Muscle of leg (tissue), 11 donors: Measurements from ENCODE around the gene TMEM235. TPM values are rescaled to one million over a fixed set of nuclear protein-coding genes. Genes with fewer than 3 reads are reported as not detected.
"Not testable (repeated sequence)": the region's sequence is repeated elsewhere in the genome, so short reads cannot be mapped to it uniquely, and the experiment has no call there.

Experiments used
- DNase-seq: peaks from one replicate; pipeline ENCODE4 v3.0.0; 2013
- H3K27ac ChIP-seq: one replicate; pipeline ENCODE4 v1.5.1; 2013; ENCODE audit warnings: mild to moderate bottlenecking, low read length, control low read depth
- H3K27me3 ChIP-seq: one replicate; pipeline ENCODE4 v1.6.1; 2013; ENCODE audit warnings: low read length; ENCODE audit not compliant: control insufficient read depth, insufficient read depth
- H3K36me3 ChIP-seq: one replicate; pipeline ENCODE4 v1.6.1; 2013; ENCODE audit warnings: low read length; ENCODE audit not compliant: control insufficient read depth, insufficient read depth
- H3K4me1 ChIP-seq: one replicate; pipeline ENCODE4 v1.6.1; 2013; ENCODE audit warnings: low read length; ENCODE audit not compliant: control insufficient read depth, insufficient read depth
- H3K4me3 ChIP-seq: one replicate; pipeline ENCODE4 v1.5.1; 2013; ENCODE audit warnings: low read length, control low read depth
- H3K9me3 ChIP-seq: replicated peaks from 2 replicates; pipeline ENCODE4 v1.6.1; 2013; ENCODE audit warnings: low read depth, low read length; ENCODE audit not compliant: control insufficient read depth
- WGBS: methylation state at CpG from one replicate; pipeline ENCODE4 v1.1.5; 2013; ENCODE audit warnings: missing lambda C conversion rate; ENCODE audit not compliant: insufficient coverage; 5-methylcytosine and 5-hydroxymethylcytosine counted together
- polyA plus RNA-seq, 8 donors: library from polyadenylated mRNA; unstranded; fragments of 120-200 nt; gene quantifications; one replicate each; pipeline versions ENCODE4 v1.2.1 to v1.2.3, GENCODE V29; 2013; ENCODE audit warnings: inconsistent platforms in 1 of 8, low replicate concordance in 1 of 8; ENCODE audit not compliant: insufficient read length in 8 of 8, insufficient read depth in 1 of 8
- total RNA-seq: library from RNA; stranded (reverse); fragments of 120-200 nt; gene quantifications from one replicate; pipeline ENCODE4 v1.2.4, GENCODE V29; 2013

Gene TMEM235
- total and polyA plus RNA-seq, 9 donors = 0.04 to 0.14 (median 0.10) TPM; not detected in 6

GRCh38 chr17:78249818-78250806, 18.7 kb downstream of the TMEM235 start:
- Histone ChIP-seq H3K27me3 (peaks cover 3% of the 10 kb centered on the region), H3K4me3 (no peak overlapping the region), H3K4me1 (peaks cover 19% of the 10 kb centered on the region), H3K9me3 (no peaks in the 10 kb centered on the region), H3K36me3 (no peaks in the 10 kb centered on the region), H3K27ac (no peak overlapping the region)
- DNase-seq = no peak
- WGBS = 62% methylated on average over 19 of the region's 20 CpGs

GRCh38 chr17:78250891-78251772, 19.7 kb downstream of the TMEM235 start:
- Histone ChIP-seq H3K4me3 (no peak overlapping the region), H3K27ac (no peak overlapping the region)

GRCh38 chr17:78251773-78252103, 20.3 kb downstream of the TMEM235 start:
- DNase-seq = no peak
- Histone ChIP-seq H3K9me3 (no peaks in the 10 kb centered on the region), H3K4me1 (peaks cover 27% of the 10 kb centered on the region), H3K36me3 (no peaks in the 10 kb centered on the region), H3K27ac (no peak overlapping the region), H3K4me3 (no peak overlapping the region), H3K27me3 (peaks cover 3% of the 10 kb centered on the region)
- 67% methylated on average over 1 of the region's 6 CpGs for WGBS

More at GRCh38 chr17:78250891-78251772, 19.7 kb downstream of the TMEM235 start:
- Histone ChIP-seq H3K36me3 (no peaks in the 10 kb centered on the region), H3K4me1 (peaks cover 22% of the 10 kb centered on the region), H3K27me3 (peaks cover 3% of the 10 kb centered on the region), H3K9me3 (no peaks in the 10 kb centered on the region)
- peak; percentile 87 for DNase-seq
- 21% methylated on average over 24 of the region's 27 CpGs for WGBS

GRCh38 chr17:78252111-78252634, 20.7 kb downstream of the TMEM235 start:
- WGBS = 70% methylated on average over 8 of the region's 12 CpGs
- H3K4me1 ChIP-seq = peaks cover 31% of the 10 kb centered on the region
- H3K36me3 ChIP-seq = no peaks in the 10 kb centered on the region
- H3K27me3 ChIP-seq = peaks cover 3% of the 10 kb centered on the region
- no peak overlapping the region for H3K4me3 ChIP-seq
- no peak overlapping the region for H3K27ac ChIP-seq
- DNase-seq = no peak
- no peaks in the 10 kb centered on the region for H3K9me3 ChIP-seq

- Histone ChIP-seq H3K4me3 (no peak overlapping the region), H3K9me3 (no peaks in the 10 kb centered on the region), H3K27ac (no peak overlapping the region), H3K36me3 (no peaks in the 10 kb centered on the region), H3K4me1 (peaks cover 39% of the 10 kb centered on the region), H3K27me3 (peaks cover 3% of the 10 kb centered on the region)
- no peak for DNase-seq
- 57% methylated on average over 9 of the region's 15 CpGs for WGBS
These were observed 21.5 kb downstream of the TMEM235 start for GRCh38 chr17:78252701-78253635.

- H3K4me1 ChIP-seq = peaks cover 45% of the 10 kb centered on the region
- H3K9me3 ChIP-seq, DNase-seq, H3K36me3 ChIP-seq, H3K27ac ChIP-seq, H3K27me3 ChIP-seq: not testable (repeated sequence)
- peak overlapping the region; percentile 81 for H3K4me3 ChIP-seq
- WGBS = 88% methylated on average over 4 of the region's 12 CpGs
These were observed 22.2 kb downstream of the TMEM235 start for GRCh38 chr17:78253636-78253945.

- DNase-seq = peak; percentile 93
- H3K27me3 ChIP-seq = peaks cover 5% of the 10 kb centered on the region
- peaks cover 50% of the 10 kb centered on the region for H3K4me1 ChIP-seq
These were observed 22.7 kb downstream of the TMEM235 start for GRCh38 chr17:78253946-78254672.

GRCh38 chr17:78255029-78255656, 23.7 kb downstream of the TMEM235 start:
- H3K27me3 ChIP-seq = peaks cover 3% of the 10 kb centered on the region
- WGBS = 88% methylated on average over 14 of the region's 18 CpGs
- DNase-seq = no peak
- no peaks in the 10 kb centered on the region for H3K9me3 ChIP-seq
- no peak overlapping the region for H3K27ac ChIP-seq
- peaks cover 50% of the 10 kb centered on the region for H3K4me1 ChIP-seq
- H3K36me3 ChIP-seq = no peaks in the 10 kb centered on the region
- H3K4me3 ChIP-seq = no peak overlapping the region

More at GRCh38 chr17:78253946-78254672, 22.7 kb downstream of the TMEM235 start:
- Histone ChIP-seq H3K27ac (peak overlapping the region; percentile 71), H3K9me3 (no peaks in the 10 kb centered on the region), H3K4me3 (peak overlapping the region; percentile 81), H3K36me3 (no peaks in the 10 kb centered on the region)
- WGBS = 4% methylated on average over 73 of the region's 73 CpGs
